Measurements from ENCODE around the gene NBR1. TPM values are rescaled to one million over a fixed set of nuclear protein-coding genes. Genes with fewer than 3 reads are reported as not detected.
"Not testable (repeated sequence)": the region's sequence is repeated elsewhere in the genome, so short reads cannot be mapped to it uniquely, and the experiment has no call there.

The NBR1 gene
- total RNA-seq, 1 donor from 2014 or later, result 50.8 TPM

DNA sequence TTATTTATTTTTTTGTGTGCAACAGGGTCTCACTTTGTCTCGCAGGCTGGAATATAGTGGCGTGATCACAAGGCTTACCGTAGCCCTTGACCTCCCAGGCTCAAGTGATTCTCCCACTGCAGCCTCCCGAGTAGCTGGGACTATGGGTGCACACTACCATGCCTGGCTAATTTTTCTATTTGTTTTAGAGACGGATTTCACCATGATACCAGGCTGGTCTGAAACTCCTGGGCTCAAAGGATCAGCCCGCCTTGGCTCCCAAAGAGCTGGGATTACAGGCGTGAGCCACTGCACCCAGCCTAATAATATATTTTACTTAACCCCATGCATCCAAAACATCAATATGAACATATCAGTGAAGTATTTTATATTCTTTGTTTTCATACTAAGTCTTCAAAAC is 55.4 kb downstream of the NBR1 start:
- Mint-ChIP-seq H3K27ac (no peak overlapping the region), H3K27me3 (ENCODE audit: low read depth) (no peaks in the 10 kb centered on the region), H3K4me3 (ENCODE audit: low read depth) (no peak overlapping the region), H3K4me1 (ENCODE audit: low read depth) (no peaks in the 10 kb centered on the region), H3K36me3 (ENCODE audit: low read depth) (peaks cover 6% of the 10 kb centered on the region), H3K9me3 (no peaks in the 10 kb centered on the region)
- intact Hi-C loops (cut with micrococcal nuclease), result no loop called here
- DNase-seq (ENCODE audit: low spot score), result no peak

DNA sequence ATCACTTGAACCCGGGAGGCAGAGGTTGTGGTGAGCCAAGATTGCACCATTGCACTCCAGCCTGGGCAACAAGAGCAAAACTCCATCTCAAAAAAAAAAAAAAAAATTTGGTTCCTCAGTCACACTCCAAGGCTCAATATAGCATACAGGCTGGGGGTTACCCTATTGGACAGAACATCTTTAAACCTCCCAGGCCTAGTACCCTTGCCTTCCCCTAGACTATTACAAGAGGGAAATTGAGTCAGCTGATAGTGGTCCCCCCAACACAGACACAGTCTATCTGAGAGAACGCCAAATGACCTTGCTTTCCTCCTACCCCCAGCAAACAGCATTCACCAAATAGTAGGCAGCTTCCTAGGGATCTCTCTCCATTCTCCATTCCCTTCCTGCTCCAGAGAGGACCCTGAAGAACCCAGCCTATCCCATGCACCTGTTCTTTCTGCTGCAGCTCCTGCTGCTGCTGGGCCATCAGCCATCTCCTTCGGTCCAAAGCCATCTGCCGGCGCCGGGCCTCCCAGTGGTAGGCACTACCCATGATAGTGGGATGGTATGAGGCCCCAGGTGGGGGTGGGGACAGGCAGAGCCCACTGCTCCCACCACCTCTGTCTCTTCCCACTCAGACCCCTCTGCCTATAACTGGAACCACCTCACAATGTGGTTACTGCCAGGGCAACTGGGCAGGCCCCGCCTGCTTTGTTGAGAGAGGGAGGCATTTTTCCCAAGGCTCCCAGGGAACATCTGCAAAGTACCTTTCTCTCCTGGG is 57.2 kb downstream of the NBR1 start, which contains the start of gene CCDC200:
Gene CCDC200, minus strand, starts transcription at position 604 of the 763 bp plus-strand sequence. Its CDS starts 69 bp downstream, at position 535.
- H3K27ac Mint-ChIP-seq; intact Hi-C loops (cut with micrococcal nuclease); H3K36me3 Mint-ChIP-seq (ENCODE audit: low read depth); H3K27me3 Mint-ChIP-seq (ENCODE audit: low read depth); H3K9me3 Mint-ChIP-seq; DNase-seq (ENCODE audit: low spot score); H3K4me3 Mint-ChIP-seq (ENCODE audit: low read depth); H3K4me1 Mint-ChIP-seq (ENCODE audit: low read depth): not testable (repeated sequence)

DNA sequence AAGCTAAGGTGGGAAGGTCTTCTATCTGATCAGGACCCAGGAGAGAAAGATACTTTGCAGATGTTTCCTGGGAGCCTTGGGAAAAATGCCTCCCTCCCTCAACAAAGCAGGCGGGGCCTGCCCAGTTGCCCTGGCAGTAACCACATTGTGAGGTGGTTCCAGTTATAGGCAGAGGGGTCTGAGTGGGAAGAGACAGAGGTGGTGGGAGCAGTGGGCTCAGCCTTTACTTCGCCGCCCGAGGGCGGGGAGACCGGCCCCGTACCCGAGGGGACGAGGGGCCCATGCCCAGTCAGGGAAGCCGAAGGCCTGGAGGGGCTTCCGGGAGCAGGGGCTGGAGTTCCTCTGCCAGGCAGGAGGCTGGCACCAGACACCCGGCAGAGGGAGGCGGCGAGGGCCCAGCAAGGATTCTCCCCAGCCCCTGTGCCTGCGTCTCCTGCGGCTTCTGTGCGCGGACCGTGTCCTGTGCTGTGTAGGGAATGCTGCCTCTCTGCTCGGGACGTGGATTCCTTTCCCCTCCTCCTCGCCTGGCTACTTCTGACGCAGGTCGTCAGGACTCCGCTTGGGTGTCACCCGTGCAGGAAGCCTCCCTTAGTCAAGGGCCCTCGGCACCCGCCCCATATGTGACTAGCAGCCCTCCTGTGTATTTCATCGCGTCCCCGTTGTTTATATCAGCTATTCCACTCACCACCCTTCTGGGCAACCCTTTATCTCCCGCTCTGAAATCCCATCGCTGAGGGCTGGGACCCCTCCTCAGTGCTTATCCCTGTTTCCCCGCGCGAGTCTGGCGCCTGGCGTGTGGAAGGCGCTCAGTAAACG is 60.4 kb downstream of the NBR1 start:
- H3K36me3 Mint-ChIP-seq (ENCODE audit: low read depth); H3K4me3 Mint-ChIP-seq (ENCODE audit: low read depth); H3K4me1 Mint-ChIP-seq (ENCODE audit: low read depth); intact Hi-C loops (cut with micrococcal nuclease); H3K27me3 Mint-ChIP-seq (ENCODE audit: low read depth); H3K9me3 Mint-ChIP-seq; H3K27ac Mint-ChIP-seq: not testable (repeated sequence)
- DNase-seq (ENCODE audit: low spot score), result peak; percentile 3

DNA sequence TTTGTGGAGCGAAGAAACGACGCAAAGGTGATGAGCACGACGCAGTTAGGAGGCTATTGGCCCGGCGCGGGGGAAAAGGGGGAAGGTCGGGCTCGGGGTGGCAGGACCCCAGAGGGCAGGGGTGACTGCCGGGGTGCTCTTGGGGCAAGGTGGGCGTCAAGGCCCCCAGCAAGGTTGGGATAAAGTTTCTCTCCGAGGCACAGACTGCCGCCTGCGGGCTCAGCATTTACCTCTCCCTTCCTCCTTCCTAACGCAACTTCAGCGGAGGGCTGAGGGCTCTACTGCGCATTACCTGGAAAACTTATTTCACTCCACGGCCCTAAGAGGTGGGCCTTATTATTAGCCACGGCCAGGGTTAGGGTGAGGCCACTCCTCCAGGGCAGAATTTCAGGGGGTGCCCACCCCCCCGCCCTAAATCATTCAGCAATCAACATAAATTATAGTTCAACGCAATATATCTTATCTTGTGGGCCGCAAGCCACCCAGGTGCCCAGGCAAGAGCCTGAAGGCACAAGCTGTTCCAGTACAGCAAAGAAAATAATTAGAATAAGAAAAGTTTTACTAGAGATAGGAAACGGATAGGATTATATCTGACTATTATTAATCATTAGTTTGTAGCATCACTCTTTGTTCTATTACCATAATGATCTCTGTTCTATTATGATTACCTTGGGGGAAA is 61.1 kb downstream of the NBR1 start:
- DNase-seq (ENCODE audit: low spot score), result peak; percentile 18
- H3K27me3 Mint-ChIP-seq (ENCODE audit: low read depth); H3K9me3 Mint-ChIP-seq; H3K27ac Mint-ChIP-seq; H3K36me3 Mint-ChIP-seq (ENCODE audit: low read depth); intact Hi-C loops (cut with micrococcal nuclease); H3K4me1 Mint-ChIP-seq (ENCODE audit: low read depth); H3K4me3 Mint-ChIP-seq (ENCODE audit: low read depth): not testable (repeated sequence)

DNA sequence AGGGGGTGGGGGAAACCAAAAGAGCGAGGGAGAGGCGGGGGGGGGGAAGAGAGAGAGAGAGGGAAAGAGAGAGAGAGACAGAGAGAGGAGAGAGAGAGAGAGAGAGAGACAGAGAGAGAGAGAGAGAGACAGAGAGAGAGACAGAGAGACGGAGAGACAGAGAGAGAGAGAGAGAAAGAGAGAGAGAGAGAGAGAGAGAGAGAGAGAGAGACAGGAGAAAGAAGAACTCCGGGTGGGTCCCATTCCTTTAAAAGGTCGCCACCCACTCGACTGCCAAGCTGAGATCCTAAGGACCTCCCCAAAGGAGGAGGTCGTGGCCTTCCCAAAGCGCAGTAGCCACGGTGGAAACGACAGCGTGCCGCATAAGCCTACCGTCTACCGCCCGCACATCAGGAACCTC is 62.2 kb downstream of the NBR1 start:
- H3K27ac Mint-ChIP-seq; intact Hi-C loops (cut with micrococcal nuclease); H3K9me3 Mint-ChIP-seq; DNase-seq (ENCODE audit: low spot score); H3K27me3 Mint-ChIP-seq (ENCODE audit: low read depth); H3K36me3 Mint-ChIP-seq (ENCODE audit: low read depth); H3K4me3 Mint-ChIP-seq (ENCODE audit: low read depth); H3K4me1 Mint-ChIP-seq (ENCODE audit: low read depth): not testable (repeated sequence)

DNA sequence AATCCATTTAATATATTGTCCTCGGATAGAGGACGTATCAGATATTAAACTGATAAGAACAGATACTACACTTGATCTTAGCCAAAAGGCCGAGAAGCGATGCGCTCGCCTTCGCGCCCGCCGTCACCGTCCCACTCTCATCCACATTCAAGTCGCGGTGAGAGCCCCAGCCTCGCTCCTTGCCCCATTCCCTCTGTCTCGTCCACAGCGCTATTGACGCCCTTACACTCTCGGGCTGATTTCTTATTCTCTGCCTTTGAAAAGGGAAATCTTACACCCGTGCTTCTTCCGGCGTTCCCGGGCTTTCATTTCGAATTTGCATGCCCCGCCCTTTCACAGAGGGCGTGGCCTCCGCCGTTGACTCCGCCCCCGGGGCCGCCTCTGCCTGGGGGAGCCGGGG is 62.9 kb downstream of the NBR1 start, which contains the start of gene RNU2-1:
Gene RNU2-1, minus strand, starts transcription at position 101 of the 400 bp plus-strand sequence.
- H3K9me3 Mint-ChIP-seq; H3K27me3 Mint-ChIP-seq (ENCODE audit: low read depth); H3K4me3 Mint-ChIP-seq (ENCODE audit: low read depth); intact Hi-C loops (cut with micrococcal nuclease); H3K36me3 Mint-ChIP-seq (ENCODE audit: low read depth); H3K27ac Mint-ChIP-seq; H3K4me1 Mint-ChIP-seq (ENCODE audit: low read depth); DNase-seq (ENCODE audit: low spot score): not testable (repeated sequence)

DNA sequence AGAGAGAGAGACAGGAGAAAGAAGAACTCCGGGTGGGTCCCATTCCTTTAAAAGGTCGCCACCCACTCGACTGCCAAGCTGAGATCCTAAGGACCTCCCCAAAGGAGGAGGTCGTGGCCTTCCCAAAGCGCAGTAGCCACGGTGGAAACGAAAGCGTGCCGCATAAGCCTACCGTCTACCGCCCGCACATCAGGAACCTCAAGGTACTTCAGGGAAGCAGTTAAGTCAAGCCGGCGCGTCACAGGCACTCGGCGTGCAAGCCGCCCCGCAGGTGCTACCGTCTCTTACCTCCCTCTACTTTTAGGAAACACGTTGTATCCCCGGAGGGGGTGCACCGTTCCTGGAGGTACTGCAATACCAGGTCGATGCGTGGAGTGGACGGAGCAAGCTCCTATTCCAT is 68.6 kb downstream of the NBR1 start:
- H3K27me3 Mint-ChIP-seq (ENCODE audit: low read depth); H3K36me3 Mint-ChIP-seq (ENCODE audit: low read depth); DNase-seq (ENCODE audit: low spot score); H3K4me3 Mint-ChIP-seq (ENCODE audit: low read depth); H3K4me1 Mint-ChIP-seq (ENCODE audit: low read depth); H3K9me3 Mint-ChIP-seq; H3K27ac Mint-ChIP-seq; intact Hi-C loops (cut with micrococcal nuclease): not testable (repeated sequence)

DNA sequence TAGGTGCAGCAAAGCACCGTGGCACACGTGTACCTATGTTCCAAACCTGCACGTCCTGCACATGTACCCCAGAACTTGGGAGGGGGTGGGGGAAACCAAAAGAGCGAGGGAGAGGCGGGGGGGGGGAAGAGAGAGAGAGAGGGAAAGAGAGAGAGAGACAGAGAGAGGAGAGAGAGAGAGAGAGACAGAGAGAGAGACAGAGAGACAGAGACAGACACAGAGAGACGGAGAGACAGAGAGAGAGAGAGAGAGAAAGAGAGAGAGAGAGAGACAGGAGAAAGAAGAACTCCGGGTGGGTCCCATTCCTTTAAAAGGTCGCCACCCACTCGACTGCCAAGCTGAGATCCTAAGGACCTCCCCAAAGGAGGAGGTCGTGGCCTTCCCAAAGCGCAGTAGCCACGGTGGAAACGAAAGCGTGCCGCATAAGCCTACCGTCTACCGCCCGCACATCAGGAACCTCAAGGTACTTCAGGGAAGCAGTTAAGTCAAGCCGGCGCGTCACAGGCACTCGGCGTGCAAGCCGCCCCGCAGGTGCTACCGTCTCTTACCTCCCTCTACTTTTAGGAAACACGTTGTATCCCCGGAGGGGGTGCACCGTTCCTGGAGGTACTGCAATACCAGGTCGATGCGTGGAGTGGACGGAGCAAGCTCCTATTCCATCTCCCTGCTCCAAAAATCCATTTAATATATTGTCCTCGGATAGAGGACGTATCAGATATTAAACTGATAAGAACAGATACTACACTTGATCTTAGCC is 69.8 kb downstream of the NBR1 start:
- H3K9me3 Mint-ChIP-seq; H3K4me1 Mint-ChIP-seq (ENCODE audit: low read depth); intact Hi-C loops (cut with micrococcal nuclease); H3K36me3 Mint-ChIP-seq (ENCODE audit: low read depth); H3K27me3 Mint-ChIP-seq (ENCODE audit: low read depth); H3K27ac Mint-ChIP-seq; H3K4me3 Mint-ChIP-seq (ENCODE audit: low read depth): not testable (repeated sequence)
- DNase-seq (ENCODE audit: low spot score), result peak; percentile 7

DNA sequence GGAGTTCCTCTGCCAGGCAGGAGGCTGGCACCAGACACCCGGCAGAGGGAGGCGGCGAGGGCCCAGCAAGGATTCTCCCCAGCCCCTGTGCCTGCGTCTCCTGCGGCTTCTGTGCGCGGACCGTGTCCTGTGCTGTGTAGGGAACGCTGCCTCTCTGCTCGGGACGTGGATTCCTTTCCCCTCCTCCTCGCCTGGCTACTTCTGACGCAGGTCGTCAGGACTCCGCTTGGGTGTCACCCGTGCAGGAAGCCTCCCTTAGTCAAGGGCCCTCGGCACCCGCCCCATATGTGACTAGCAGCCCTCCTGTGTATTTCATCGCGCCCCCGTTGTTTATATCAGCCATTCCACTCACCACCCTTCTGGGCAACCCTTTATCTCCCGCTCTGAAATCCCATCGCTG is 75.4 kb downstream of the NBR1 start:
- DNase-seq (ENCODE audit: low spot score), result peak; percentile 62
- H3K36me3 Mint-ChIP-seq (ENCODE audit: low read depth); intact Hi-C loops (cut with micrococcal nuclease); H3K4me3 Mint-ChIP-seq (ENCODE audit: low read depth); H3K4me1 Mint-ChIP-seq (ENCODE audit: low read depth); H3K27ac Mint-ChIP-seq; H3K9me3 Mint-ChIP-seq; H3K27me3 Mint-ChIP-seq (ENCODE audit: low read depth): not testable (repeated sequence)

Other genes starting within 250 kb of the NBR1 start
- gene AARSD1, start 206.8 kb upstream of the NBR1 start, total RNA-seq, result 62.3 and 75.3 TPM in 2 replicates
- gene PTGES3L, start 191.1 kb upstream of the NBR1 start, total RNA-seq, result 1.9 and 2.1 TPM in 2 replicates
- 18.7 and 19.9 TPM in 2 replicates for gene RUNDC1, start 190.6 kb upstream of the NBR1 start, total RNA-seq
- 1,137 and 1,172 TPM in 2 replicates for gene RPL27, start 172.8 kb upstream of the NBR1 start, total RNA-seq
- gene IFI35, start 164.4 kb upstream of the NBR1 start, total RNA-seq, result 49.1 and 51.2 TPM in 2 replicates
- 18.6 and 21.7 TPM in 2 replicates for gene VAT1, start 148.8 kb upstream of the NBR1 start, total RNA-seq
- gene RND2, start 146.0 kb upstream of the NBR1 start, total RNA-seq, result 0.05 TPM in 1 of 2 replicates, not detected in the other
- 66.4 and 68.3 TPM in 2 replicates for gene BRCA1, start 45.9 kb upstream of the NBR1 start, total RNA-seq
- 18.5 and 22.0 TPM in 2 replicates for gene TMEM106A, start 40.7 kb downstream of the NBR1 start, total RNA-seq
- gene CCDC200, start 57.4 kb downstream of the NBR1 start, total RNA-seq, result not detected in 2 replicates
- 5,483 and 5,636 TPM in 2 replicates for gene RNU2-1, start 62.8 kb downstream of the NBR1 start, total RNA-seq
- gene ARL4D, start 227.8 kb downstream of the NBR1 start, total RNA-seq, result 4.0 and 4.9 TPM in 2 replicates

Data from activated T-helper 2 cell treated with anti-CD3 and anti-CD28 coated beads, Interferon-gamma antibody, Interleukin-2, Interleukin-4, amounts not matched to agents 10 μg/mL and 5 μg/mL and 100 μg/mL, durations not matched to agents 14 hours and 24 hours and 36 hours (primary cell).